Endothelial cell of umbilical vein (primary cell): Measurements from ENCODE around the gene TXNRD1. TPM values are rescaled to one million over a fixed set of nuclear protein-coding genes. Genes with fewer than 3 reads are reported as not detected.

Source experiments
- BruUV-seq: library from RNA; stranded (reverse); fragments of 400-500 nt; replicated peaks from 2 replicates; lab custom pipeline; 2021; lab: Mats Ljungman, UMichigan
- CTCF ChIA-PET: fragments of 300-600, 350-600 bp; sonication (Branson Sonifier 250); formaldehyde crosslinking; loops from one replicate; lab custom pipeline; 2021; ENCODE audit warnings: antibody characterized with exemption, inconsistent platforms; lab: Charles Lee
- POLR2A ChIA-PET: fragments of 300-600, 350-600 bp; sonication (Branson Sonifier 250); formaldehyde crosslinking; loops from one replicate; lab custom pipeline; 2021; ENCODE audit warnings: antibody characterized with exemption, inconsistent platforms; lab: Charles Lee
- DNase-seq: peaks from one replicate; pipeline ENCODE4 v3.0.0-alpha.2; 2011; ENCODE audit warnings: low read depth, low spot score
- FAIRE-seq: peaks from 2 replicates; lab custom pipeline; 2011; peaks lifted over from hg19 to GRCh38; lab: Jason Lieb, UNC
- H2AFZ ChIP-seq: 2 replicates; pipeline ENCODE4 v1.6.0; 2012; ENCODE audit warnings: low read depth, low read length, control low read depth, inconsistent platforms
- H3K27ac ChIP-seq: 2 replicates; pipeline ENCODE4 v1.5.1; 2011; ENCODE audit warnings: low read depth, mild to moderate bottlenecking, control low read depth, low read length, moderate library complexity; ENCODE audit not compliant: insufficient read depth
- H3K27me3 ChIP-seq, 2 experiments: 2 replicates each; pipeline versions ENCODE4 v1.6.0 to v1.6.1; 2011; ENCODE audit warnings: low read length in 2 of 2, mixed read lengths in 1 of 2; ENCODE audit not compliant: control insufficient read depth in 2 of 2, insufficient read depth in 2 of 2
- H3K36me3 ChIP-seq, 2 experiments: 2 replicates in 1 of 2; 3 replicates in 1 of 2; pipeline ENCODE4 v1.5.1; 2011; ENCODE audit warnings: low read length in 2 of 2, mild to moderate bottlenecking in 1 of 2, moderate library complexity in 1 of 2; ENCODE audit not compliant: control insufficient read depth in 2 of 2, insufficient read depth in 2 of 2; ENCODE audit errors: extremely low read depth in 1 of 2
- H3K4me1 ChIP-seq: 3 replicates; pipeline ENCODE4 v1.5.1; 2011; ENCODE audit warnings: mild to moderate bottlenecking, low read length; ENCODE audit not compliant: control insufficient read depth, insufficient read depth; ENCODE audit errors: extremely low read depth
- H3K4me2 ChIP-seq: 2 replicates; pipeline ENCODE4 v1.6.1; 2011; ENCODE audit warnings: low read length, control low read depth, mixed read lengths; ENCODE audit not compliant: insufficient read depth
- H3K4me3 ChIP-seq, 3 experiments: fragments of 200-600 bp in 1 of 3; sonication (generic), shearing (Covaris generic) in 1 of 3; replicated peaks in 1 of 3; 2 replicates each; pipeline ENCODE4 v1.5.1; 2011 to 2016; ENCODE audit warnings: control low read depth in 3 of 3, low read length in 3 of 3, mild to moderate bottlenecking in 2 of 3, inconsistent platforms in 1 of 3, low read depth in 1 of 3, moderate library complexity in 1 of 3; ENCODE audit not compliant: insufficient read depth in 1 of 3
- H3K79me2 ChIP-seq: 2 replicates; pipeline ENCODE4 v1.6.0; 2012; ENCODE audit warnings: low read length, inconsistent platforms; ENCODE audit not compliant: control insufficient read depth, insufficient read depth
- H3K9ac ChIP-seq: replicated peaks from 2 replicates; pipeline ENCODE3; 2011; ENCODE audit warnings: low read length, control low read depth; ENCODE audit not compliant: insufficient read depth; ENCODE audit errors: extremely low read depth
- H3K9me1 ChIP-seq: replicated peaks from 3 replicates; pipeline ENCODE4 v1.6.0; 2011; ENCODE audit warnings: mild to moderate bottlenecking, low read length; ENCODE audit not compliant: control insufficient read depth, insufficient read depth; ENCODE audit errors: extremely low read depth
- H3K9me3 ChIP-seq: replicated peaks from 2 replicates; pipeline ENCODE4 v1.5.1; 2012; ENCODE audit warnings: low read length, inconsistent platforms; ENCODE audit not compliant: control insufficient read depth, insufficient read depth
- H4K20me1 ChIP-seq: replicated peaks from 2 replicates; pipeline ENCODE3; 2011; ENCODE audit warnings: mild to moderate bottlenecking, low read length; ENCODE audit not compliant: control insufficient read depth, insufficient read depth; ENCODE audit errors: extremely low read depth
- EZH2 ChIP-seq: IDR thresholded peaks from 2 replicates; pipeline ENCODE4 v1.6.1; 2012; ENCODE audit warnings: borderline replicate concordance, low read depth, mild to moderate bottlenecking, moderate library complexity, low read length, inconsistent platforms; ENCODE audit not compliant: severe bottlenecking
- FOS ChIP-seq: IDR thresholded peaks from 2 replicates; pipeline ENCODE4 v1.6.1; 2011; ENCODE audit warnings: mild to moderate bottlenecking, low read length, moderate library complexity, borderline replicate concordance; ENCODE audit not compliant: insufficient read depth
- GATA2 ChIP-seq: IDR thresholded peaks from 2 replicates; pipeline ENCODE4 v1.7.0; 2011; ENCODE audit warnings: low read depth, mild to moderate bottlenecking, moderate library complexity, mixed read lengths, low read length; ENCODE audit not compliant: insufficient read length, insufficient read depth
- JUN ChIP-seq: IDR thresholded peaks from 2 replicates; pipeline ENCODE4 v1.6.1; 2011; ENCODE audit warnings: borderline replicate concordance, low read depth; ENCODE audit not compliant: insufficient read length, insufficient read depth
- MYC ChIP-seq: IDR thresholded peaks from one replicate; pipeline ENCODE4 v1.6.1; 2011; ENCODE audit warnings: mild to moderate bottlenecking, low read depth, low read length
- POLR2A ChIP-seq: IDR thresholded peaks from 2 replicates; pipeline ENCODE4 v1.6.1; 2012; ENCODE audit warnings: low read depth, mild to moderate bottlenecking, control low read depth, low read length
- POLR2AphosphoS5 ChIP-seq: IDR thresholded peaks from 2 replicates; pipeline ENCODE4 v1.6.1; 2012; ENCODE audit warnings: low read depth, mild to moderate bottlenecking, control low read depth, low read length, moderate library complexity; ENCODE audit not compliant: insufficient read depth
- dilution Hi-C: fragments of 300-500 bp; cut with MboI; formaldehyde crosslinking; loops from one replicate; pipeline ENCODE4 v1.15.0; 2019; ENCODE audit warnings: low sequenced_read_pairs; ENCODE audit not compliant: extremely low pct_ligation_motif_present
- intact Hi-C: fragments of 100-400 bp; cut with micrococcal nuclease; formaldehyde crosslinking; loops from one replicate; pipeline ENCODE4 v1.10.0; 2022
- polyA plus RNA-seq, 4 experiments: library from polyadenylated mRNA; depleted of rRNA in 3 of 4; stranded (reverse) in 3 of 4; unstranded in 1 of 4; fragments of >200 nt; gene quantifications; 2 replicates each; pipeline versions ENCODE4 v1.2.1 to v1.2.3, GENCODE V29; 2011 to 2012; ENCODE audit warnings: missing spikeins in 1 of 4
- total RNA-seq: library from RNA; stranded (reverse); gene quantifications from 2 replicates; pipeline ENCODE4 v1.2.3, GENCODE V29; 2021
- TF ChIP-seq, protein P1 (sequence below), 2 donors: IDR thresholded peaks; 1 replicate in 1 of 2; 2 replicates in 1 of 2; pipeline ENCODE4 v1.5.1; 2011; ENCODE audit warnings: low read length in 2 of 2, mild to moderate bottlenecking in 2 of 2, moderate library complexity in 2 of 2, control low read depth in 1 of 2, inconsistent platforms in 1 of 2, low read depth in 1 of 2; ENCODE audit not compliant: insufficient read depth in 1 of 2; ENCODE audit errors: extremely low read depth in 1 of 2
- TF ChIP-seq, protein P2 (sequence below): IDR thresholded peaks from 2 replicates; pipeline ENCODE4 v1.6.1; 2011; ENCODE audit not compliant: insufficient read depth, insufficient read length

Gene TXNRD1
- total and polyA plus RNA-seq, 2 donors (not counting 3 experiments of a cell fraction or from before 2014, with no cell fraction given): 309 to 566 TPM

DNA sequence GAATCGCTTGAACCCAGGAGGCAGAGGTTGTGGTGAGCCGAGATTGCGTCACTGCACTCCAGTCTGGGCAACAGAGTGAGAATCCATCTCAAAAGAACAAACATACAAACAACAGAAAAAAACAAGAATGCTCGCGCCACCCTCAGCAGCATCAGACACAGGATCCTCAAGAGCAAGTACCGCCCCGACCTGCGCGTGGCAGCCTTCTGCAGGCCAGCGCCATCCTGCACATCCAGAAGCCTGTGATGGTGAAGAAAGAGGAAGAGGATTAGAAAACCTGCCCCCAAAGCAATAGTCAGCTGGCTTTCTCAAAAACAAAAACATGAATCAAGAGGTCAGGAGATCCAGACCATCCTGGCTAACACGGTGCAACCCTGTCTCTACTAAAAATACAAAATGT is 57.9 kb downstream of the TXNRD1 start:
- CTCF ChIA-PET: no interaction called here
- BruUV-seq: no TSS peak

More for the DNA sequence above, 57.9 kb downstream of the TXNRD1 start:
- Histone ChIP-seq H4K20me1 (no peaks in the 10 kb centered on the region), H3K36me3 (no peaks in the 10 kb centered on the region), H3K4me2 (no peak overlapping the region), H3K27me3 (no peaks in the 10 kb centered on the region), H3K9me1 (no peaks in the 10 kb centered on the region), H3K27ac (no peak overlapping the region), H3K9ac (no peak overlapping the region), H3K4me3 (no peak overlapping the region), H3K4me1 (peaks cover 12% of the 10 kb centered on the region), H2AFZ (no peak overlapping the region), H3K9me3 (no peaks in the 10 kb centered on the region), H3K79me2 (no peaks in the 10 kb centered on the region)
- intact Hi-C loops: no loop called here
- dilution Hi-C loops: no loop called here
- TF ChIP-seq, protein P1, sequence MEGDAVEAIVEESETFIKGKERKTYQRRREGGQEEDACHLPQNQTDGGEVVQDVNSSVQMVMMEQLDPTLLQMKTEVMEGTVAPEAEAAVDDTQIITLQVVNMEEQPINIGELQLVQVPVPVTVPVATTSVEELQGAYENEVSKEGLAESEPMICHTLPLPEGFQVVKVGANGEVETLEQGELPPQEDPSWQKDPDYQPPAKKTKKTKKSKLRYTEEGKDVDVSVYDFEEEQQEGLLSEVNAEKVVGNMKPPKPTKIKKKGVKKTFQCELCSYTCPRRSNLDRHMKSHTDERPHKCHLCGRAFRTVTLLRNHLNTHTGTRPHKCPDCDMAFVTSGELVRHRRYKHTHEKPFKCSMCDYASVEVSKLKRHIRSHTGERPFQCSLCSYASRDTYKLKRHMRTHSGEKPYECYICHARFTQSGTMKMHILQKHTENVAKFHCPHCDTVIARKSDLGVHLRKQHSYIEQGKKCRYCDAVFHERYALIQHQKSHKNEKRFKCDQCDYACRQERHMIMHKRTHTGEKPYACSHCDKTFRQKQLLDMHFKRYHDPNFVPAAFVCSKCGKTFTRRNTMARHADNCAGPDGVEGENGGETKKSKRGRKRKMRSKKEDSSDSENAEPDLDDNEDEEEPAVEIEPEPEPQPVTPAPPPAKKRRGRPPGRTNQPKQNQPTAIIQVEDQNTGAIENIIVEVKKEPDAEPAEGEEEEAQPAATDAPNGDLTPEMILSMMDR (IDR thresholded peaks at IDR 0.05; ENCODE audit: extremely low read depth in 1 of 2, insufficient read depth in 1 of 2, low read depth in 1 of 2, low read length in 2 of 2): no peak
- TF ChIP-seq EZH2 (no peak), GATA2 (no peak), POLR2AphosphoS5 (no peak), JUN (no peak), FOS (no peak), MYC (no peak), POLR2A (no peak)
- TF ChIP-seq, protein P2, sequence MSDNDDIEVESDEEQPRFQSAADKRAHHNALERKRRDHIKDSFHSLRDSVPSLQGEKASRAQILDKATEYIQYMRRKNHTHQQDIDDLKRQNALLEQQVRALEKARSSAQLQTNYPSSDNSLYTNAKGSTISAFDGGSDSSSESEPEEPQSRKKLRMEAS: no peak
- FAIRE-seq (no peak), DNase-seq (no peak)
- POLR2A ChIA-PET: interaction anchor here (1.0 kb wide), 1 partner anchor 54 kb away, joined by 3 read pairs; no protein-coding TSS in a partner anchor
